Activated CD8-positive, alpha-beta T cell treated with anti-CD3 and anti-CD28 coated beads for 36 hours (primary cell): ENCODE data around the gene PRPH2. TPM values are rescaled to one million over a fixed set of nuclear protein-coding genes. Genes with fewer than 3 reads are reported as not detected.
A peak's percentile ranks its signal among the peaks of the same experiment; 100 is the strongest.

Experiments
- ATAC-seq: fragments of 200-7000 bp; cut with Tn5 transposase; one replicate; pipeline ENCODE4 v1.10.0; 2021; ENCODE audit warnings: mild to moderate bottlenecking, moderate library complexity
- CTCF ChIA-PET: fragments of 350-600 bp; sonication (Branson Sonifier 250); formaldehyde crosslinking; loops from one replicate; lab custom pipeline; 2021; ENCODE audit warnings: antibody characterized with exemption; lab: Charles Lee
- POLR2A ChIA-PET: fragments of 350-600 bp; sonication (Branson Sonifier 250); formaldehyde crosslinking; loops from one replicate; lab custom pipeline; 2021; ENCODE audit warnings: antibody characterized with exemption; lab: Charles Lee
- DNase-seq: peaks from one replicate; pipeline ENCODE4 v3.0.0-alpha.2; 2020
- H3K27ac Mint-ChIP-seq: one replicate; pipeline ENCODE4 v1.8.0; 2021; ENCODE audit warnings: mild to moderate bottlenecking, mixed read lengths
- H3K27me3 Mint-ChIP-seq: one replicate; pipeline ENCODE4 v1.8.0; 2021; ENCODE audit warnings: mixed read lengths
- H3K36me3 Mint-ChIP-seq: one replicate; pipeline ENCODE4 v1.8.0; 2021; ENCODE audit warnings: low read depth, mixed read lengths
- H3K4me1 Mint-ChIP-seq: one replicate; pipeline ENCODE4 v1.8.0; 2021; ENCODE audit warnings: low read depth, mixed read lengths
- H3K4me3 Mint-ChIP-seq: one replicate; pipeline ENCODE4 v1.8.0; 2021; ENCODE audit warnings: mild to moderate bottlenecking, moderate library complexity, mixed read lengths
- H3K9me3 Mint-ChIP-seq: one replicate; pipeline ENCODE4 v1.8.0; 2021; ENCODE audit warnings: mixed read lengths
- intact Hi-C: fragments of 100-400 bp; cut with micrococcal nuclease; formaldehyde crosslinking; loops from one replicate; pipeline ENCODE4 v1.10.0; 2022
- total RNA-seq, 2 experiments: library from RNA; stranded (reverse); gene quantifications; one replicate each; pipeline ENCODE4 v1.2.3, GENCODE V29; 2021
- TF ChIP-seq, protein P1 (sequence below): fragments of 200-600 bp; IDR thresholded peaks from one replicate; pipeline ENCODE4 v1.8.0; 2022; ENCODE audit warnings: antibody characterized with exemption, mild to moderate bottlenecking

Gene PRPH2
- total RNA-seq, 2 experiments from 2014 or later = not detected

- H3K9me3 Mint-ChIP-seq = no peaks in the 10 kb centered on the region
- TF ChIP-seq, protein P1, sequence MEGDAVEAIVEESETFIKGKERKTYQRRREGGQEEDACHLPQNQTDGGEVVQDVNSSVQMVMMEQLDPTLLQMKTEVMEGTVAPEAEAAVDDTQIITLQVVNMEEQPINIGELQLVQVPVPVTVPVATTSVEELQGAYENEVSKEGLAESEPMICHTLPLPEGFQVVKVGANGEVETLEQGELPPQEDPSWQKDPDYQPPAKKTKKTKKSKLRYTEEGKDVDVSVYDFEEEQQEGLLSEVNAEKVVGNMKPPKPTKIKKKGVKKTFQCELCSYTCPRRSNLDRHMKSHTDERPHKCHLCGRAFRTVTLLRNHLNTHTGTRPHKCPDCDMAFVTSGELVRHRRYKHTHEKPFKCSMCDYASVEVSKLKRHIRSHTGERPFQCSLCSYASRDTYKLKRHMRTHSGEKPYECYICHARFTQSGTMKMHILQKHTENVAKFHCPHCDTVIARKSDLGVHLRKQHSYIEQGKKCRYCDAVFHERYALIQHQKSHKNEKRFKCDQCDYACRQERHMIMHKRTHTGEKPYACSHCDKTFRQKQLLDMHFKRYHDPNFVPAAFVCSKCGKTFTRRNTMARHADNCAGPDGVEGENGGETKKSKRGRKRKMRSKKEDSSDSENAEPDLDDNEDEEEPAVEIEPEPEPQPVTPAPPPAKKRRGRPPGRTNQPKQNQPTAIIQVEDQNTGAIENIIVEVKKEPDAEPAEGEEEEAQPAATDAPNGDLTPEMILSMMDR = peak; percentile 91
- DNase-seq (peak; percentile 93), ATAC-seq (peak; percentile 91)
- ChIA-PET POLR2A (interaction anchor here (1.4 kb wide), 1 partner anchor 229 kb away, joined by 5 read pairs; a partner anchor contains a TSS), CTCF (interaction anchor here (0.6 to 8.2 kb wide), 47 partner anchors 8 to 478 kb away, joined by 3 to 89 read pairs (median 5); partner anchors contain the start of genes CNPY3, PRPH2 and RPL7L1)
- peak overlapping the region; percentile 37 for H3K27ac Mint-ChIP-seq
- H3K4me1 Mint-ChIP-seq = no peaks in the 10 kb centered on the region
- intact Hi-C loops = loop anchor here (2.0 to 5.0 kb wide), 3 partner anchors 65 to 236 kb away; partner anchors contain the start of gene RPL7L1
- H3K4me3 Mint-ChIP-seq = no peak overlapping the region
- H3K36me3 Mint-ChIP-seq = peaks cover 27% of the 10 kb centered on the region
- H3K27me3 Mint-ChIP-seq = no peaks in the 10 kb centered on the region
Observed at GRCh38 chr6:42661540-42662153, 60.8 kb downstream of the PRPH2 start.

GRCh38 chr6:42659806-42660205, 62.6 kb downstream of the PRPH2 start:
- Mint-ChIP-seq H3K4me1 (no peaks in the 10 kb centered on the region), H3K36me3 (peaks cover 32% of the 10 kb centered on the region), H3K27ac (no peak overlapping the region), H3K9me3 (no peaks in the 10 kb centered on the region), H3K4me3 (no peak overlapping the region), H3K27me3 (no peaks in the 10 kb centered on the region)
- ChIA-PET POLR2A (no interaction called here), CTCF (interaction anchor here (1.0 to 8.2 kb wide), 2 partner anchors 66 to 216 kb away, joined by 4 to 89 read pairs; no protein-coding TSS in a partner anchor)
- intact Hi-C loops = loop anchor here (2.0 to 5.0 kb wide), 3 partner anchors 67 to 237 kb away; partner anchors contain the start of gene RPL7L1
- TF ChIP-seq, protein P1 = no peak
- no peak for DNase-seq
- no peak for ATAC-seq

- Mint-ChIP-seq H3K36me3 (peaks cover 25% of the 10 kb centered on the region), H3K27ac (peak overlapping the region; percentile 40), H3K4me1 (no peaks in the 10 kb centered on the region), H3K27me3 (no peaks in the 10 kb centered on the region), H3K4me3 (no peak overlapping the region), H3K9me3 (no peaks in the 10 kb centered on the region)
- TF ChIP-seq, protein P1 = no peak
- DNase-seq (no peak), ATAC-seq (no peak)
- ChIA-PET CTCF (interaction anchor here (0.7 to 1.4 kb wide), 4 partner anchors 11 to 246 kb away, joined by 3 to 5 read pairs (median 3); no protein-coding TSS in a partner anchor), POLR2A (interaction anchor here (1.2 kb wide), 1 partner anchor 92 kb away, joined by 4 read pairs; the partner anchor contains the start of gene TBCC)
- intact Hi-C loops = no loop called here
Observed at GRCh38 chr6:42653851-42654250, 68.5 kb downstream of the PRPH2 start.

- ChIA-PET POLR2A (no interaction called here), CTCF (interaction anchor here (1.5 kb wide), 1 partner anchor 10 kb away, joined by 4 read pairs; no protein-coding TSS in a partner anchor)
- no peaks in the 10 kb centered on the region for H3K27me3 Mint-ChIP-seq
- no peaks in the 10 kb centered on the region for H3K4me1 Mint-ChIP-seq
- intact Hi-C loops = no loop called here
- ATAC-seq = no peak
- no peak overlapping the region for H3K27ac Mint-ChIP-seq
- TF ChIP-seq, protein P1 = no peak
- H3K9me3 Mint-ChIP-seq = no peaks in the 10 kb centered on the region
- DNase-seq = no peak
- peaks cover 25% of the 10 kb centered on the region for H3K36me3 Mint-ChIP-seq
- no peak overlapping the region for H3K4me3 Mint-ChIP-seq
Observed at GRCh38 chr6:42652024-42652746, 70.2 kb downstream of the PRPH2 start.

Other genes with a start within 250 kb of the PRPH2 start
- 10 to 100 TPM; 24.5 to 25.8 TPM for gene UBR2, start 158.6 kb downstream of the PRPH2 start, total RNA-seq
- 10 to 100 TPM; 16.0 to 16.3 TPM for gene TBCC, start 23.5 kb upstream of the PRPH2 start, total RNA-seq
- 1 to 10 TPM; 9.7 to 9.8 TPM for gene BICRAL, start 59.5 kb upstream of the PRPH2 start, total RNA-seq
- gene RPL7L1, start 157.0 kb upstream of the PRPH2 start, total RNA-seq = 100 to 1,000 TPM; 135 to 137 TPM
- not detected for gene PTCRA, start 193.5 kb upstream of the PRPH2 start, total RNA-seq
- 10 to 100 TPM; 46.2 to 46.8 TPM for gene CNPY3, start 206.9 kb upstream of the PRPH2 start, total RNA-seq
- gene GNMT, start 238.2 kb upstream of the PRPH2 start, total RNA-seq = under 1 TPM; 0.25 to 0.38 TPM